Measurements from ENCODE around the gene LRP1B. TPM values are rescaled to one million over a fixed set of nuclear protein-coding genes. Genes with fewer than 3 reads are reported as not detected.

LRP1B gene
- total RNA-seq, 3 donors from 2014 or later = 2.3 to 29.8 (median 21.8) TPM

- no peak for DNase-seq (ENCODE audit: low spot score in 2 of 2)
- Histone ChIP-seq H3K27me3 (no peaks in the 10 kb centered on the region), H3K9me3 (no peaks in the 10 kb centered on the region), H3K4me1 (no peaks in the 10 kb centered on the region), H3K36me3 (no peaks in the 10 kb centered on the region), H3K27ac (no peak overlapping the region), H3K4me3 (no peak overlapping the region)
- intact Hi-C loops (cut with DNase I; ENCODE audit: low total_unique reads) = loop anchor here (5.0 kb wide), 1 partner anchor 211 kb away; no protein-coding TSS in a partner anchor
- TF ChIP-seq CTCF (IDR thresholded peaks at IDR 0.05) (no peak), POLR2AphosphoS5 (IDR thresholded peaks at IDR 0.05) (no peak), POLR2A (IDR thresholded peaks at IDR 0.05) (no peak)
Measured at GRCh38 chr2:141611176-141611571, 519.6 kb downstream of the LRP1B start.

- intact Hi-C loops (cut with DNase I; ENCODE audit: low total_unique reads) = loop anchor here (5.0 kb wide), 1 partner anchor 212 kb away; no protein-coding TSS in a partner anchor
- DNase-seq (ENCODE audit: low spot score in 2 of 2) = no peak
Measured at GRCh38 chr2:141610564-141611175, 520.1 kb downstream of the LRP1B start.

GRCh38 chr2:141605163-141605562 lies 525.7 kb downstream of the LRP1B start:
- Histone ChIP-seq H3K4me1 (no peaks in the 10 kb centered on the region), H3K27ac (no peak overlapping the region), H3K27me3 (no peaks in the 10 kb centered on the region), H3K4me3 (no peak overlapping the region), H3K36me3 (no peaks in the 10 kb centered on the region), H3K9me3 (no peaks in the 10 kb centered on the region)
- no peak for TF ChIP-seq POLR2AphosphoS5 (IDR thresholded peaks at IDR 0.05)
- TF ChIP-seq POLR2A (IDR thresholded peaks at IDR 0.05) = no peak
- no peak for TF ChIP-seq CTCF (IDR thresholded peaks at IDR 0.05)
- intact Hi-C loops (cut with DNase I; ENCODE audit: low total_unique reads) = no loop called here
- DNase-seq (ENCODE audit: low spot score in 2 of 2) = no peak

More at GRCh38 chr2:141610564-141611175, 520.1 kb downstream of the LRP1B start:
- no peak overlapping the region for H3K27ac ChIP-seq
- no peaks in the 10 kb centered on the region for H3K27me3 ChIP-seq
- H3K9me3 ChIP-seq = no peaks in the 10 kb centered on the region
- no peaks in the 10 kb centered on the region for H3K36me3 ChIP-seq
- H3K4me1 ChIP-seq = no peaks in the 10 kb centered on the region
- no peak for TF ChIP-seq CTCF (IDR thresholded peaks at IDR 0.05)
- TF ChIP-seq POLR2A (IDR thresholded peaks at IDR 0.05) = no peak
- no peak for TF ChIP-seq POLR2AphosphoS5 (IDR thresholded peaks at IDR 0.05)
- no peak overlapping the region for H3K4me3 ChIP-seq

GRCh38 chr2:141601511-141602152 lies 529.2 kb downstream of the LRP1B start:
- no peak overlapping the region for H3K27ac ChIP-seq
- no peaks in the 10 kb centered on the region for H3K27me3 ChIP-seq
- intact Hi-C loops (cut with DNase I; ENCODE audit: low total_unique reads) = no loop called here
- no peaks in the 10 kb centered on the region for H3K36me3 ChIP-seq
- H3K4me3 ChIP-seq = no peak overlapping the region
- TF ChIP-seq POLR2AphosphoS5 (IDR thresholded peaks at IDR 0.05) (no peak), CTCF (IDR thresholded peaks at IDR 0.05) (no peak), POLR2A (IDR thresholded peaks at IDR 0.05) (no peak)
- no peaks in the 10 kb centered on the region for H3K9me3 ChIP-seq
- DNase-seq (ENCODE audit: low spot score in 2 of 2) = no peak
- H3K4me1 ChIP-seq = no peaks in the 10 kb centered on the region

- no peaks in the 10 kb centered on the region for H3K4me1 ChIP-seq
- DNase-seq (ENCODE audit: low spot score in 2 of 2) = no peak
- no peak overlapping the region for H3K27ac ChIP-seq
- H3K9me3 ChIP-seq = no peaks in the 10 kb centered on the region
- intact Hi-C loops (cut with DNase I; ENCODE audit: low total_unique reads) = no loop called here
- no peaks in the 10 kb centered on the region for H3K36me3 ChIP-seq
- no peak overlapping the region for H3K4me3 ChIP-seq
- H3K27me3 ChIP-seq = no peaks in the 10 kb centered on the region
- no peak for TF ChIP-seq CTCF (IDR thresholded peaks at IDR 0.05)
- TF ChIP-seq POLR2AphosphoS5 (IDR thresholded peaks at IDR 0.05) = no peak
- no peak for TF ChIP-seq POLR2A (IDR thresholded peaks at IDR 0.05)
Measured at GRCh38 chr2:141599721-141600120, 531.1 kb downstream of the LRP1B start.

Measured in breast epithelium (tissue), 4 donors.